K562 (cell line): ENCODE measurements around the gene CPSF4L. TPM values are rescaled to one million over a fixed set of nuclear protein-coding genes. Genes with fewer than 3 reads are reported as not detected.

ENCODE experiments used
- CBFB ChIP-seq: sonication (generic); formaldehyde crosslinking; IDR thresholded peaks from 2 replicates; pipeline ENCODE4 v1.4.0; 2020; ENCODE audit warnings: mild to moderate bottlenecking, missing genetic modification reagents
- DIDO1 ChIP-seq: fragments of 450-650 bp; IDR thresholded peaks from 2 replicates; pipeline ENCODE4 v1.6.1; 2016; ENCODE audit warnings: low read depth, missing biosample characterization, missing genetic modification characterization
- DMBX1 ChIP-seq: fragments of 250-450 bp; sonication (Bioruptor Pico); IDR thresholded peaks from 2 replicates; pipeline ENCODE4 v1.8.0; 2022; ENCODE audit warnings: inconsistent platforms, mild to moderate bottlenecking, moderate library complexity, borderline replicate concordance
- ERF ChIP-seq: fragments of 450-650 bp; formaldehyde crosslinking; IDR thresholded peaks from 2 replicates; pipeline ENCODE4 v1.4.0; 2020; ENCODE audit warnings: mild to moderate bottlenecking, mixed read lengths
- FOXM1 ChIP-seq, 2 experiments: fragments of 450-650 bp in 1 of 2; sonication (generic) in 1 of 2; formaldehyde crosslinking in 1 of 2; IDR thresholded peaks; 2 replicates each; pipeline versions ENCODE4 v1.6.1 to v1.9.0; 2017 to 2022; ENCODE audit warnings: low read depth in 2 of 2, mild to moderate bottlenecking in 2 of 2, missing genetic modification reagents in 1 of 2, moderate library complexity in 1 of 2
- HNRNPLL ChIP-seq: fragments of 200-400 bp; formaldehyde crosslinking; IDR thresholded peaks from 2 replicates; pipeline ENCODE4 v1.6.1; 2017; ENCODE audit warnings: low read length, low read depth, mild to moderate bottlenecking; ENCODE audit not compliant: poor library complexity, severe bottlenecking
- HNRNPUL1 ChIP-seq: fragments of 200-400 bp; formaldehyde crosslinking; IDR thresholded peaks from 2 replicates; pipeline ENCODE4 v1.6.1; 2017; ENCODE audit warnings: low read length
- KLF10 ChIP-seq: fragments of 250-450 bp; sonication (Bioruptor Pico); IDR thresholded peaks from 2 replicates; pipeline ENCODE4 v1.6.1; 2021; ENCODE audit warnings: matching md5 sums
- L3MBTL2 ChIP-seq: fragments of 450-650 bp; IDR thresholded peaks from 2 replicates; pipeline ENCODE4 v1.6.1; 2016; ENCODE audit warnings: mild to moderate bottlenecking, moderate library complexity
- LARP7 ChIP-seq: fragments of 450-650 bp; IDR thresholded peaks from 2 replicates; pipeline ENCODE4 v1.6.1; 2016
- MXI1 ChIP-seq: IDR thresholded peaks from 2 replicates; pipeline ENCODE4 v1.6.1; 2011; ENCODE audit warnings: low read depth, mild to moderate bottlenecking, improper control_type of control experiment, low read length
- NFYB ChIP-seq: IDR thresholded peaks from 2 replicates; pipeline ENCODE4 v1.6.1; 2011; ENCODE audit warnings: mild to moderate bottlenecking, moderate library complexity; ENCODE audit not compliant: insufficient read length; ENCODE audit errors: extremely low read depth
- NR1H2 ChIP-seq: sonication (generic); formaldehyde crosslinking; IDR thresholded peaks from 2 replicates; pipeline ENCODE4 v1.4.0; 2020; ENCODE audit warnings: mild to moderate bottlenecking, missing genetic modification reagents
- POU5F1 ChIP-seq: fragments of 150-350 bp; IDR thresholded peaks from 2 replicates; pipeline ENCODE4 v1.6.1; 2014; ENCODE audit warnings: borderline replicate concordance, low read length, low read depth, mild to moderate bottlenecking; ENCODE audit not compliant: partially characterized antibody
- PTTG1 ChIP-seq: fragments of 450-650 bp; IDR thresholded peaks from 2 replicates; pipeline ENCODE4 v1.6.1; 2016; ENCODE audit warnings: low read depth, mild to moderate bottlenecking, missing genetic modification characterization, missing compliant biosample characterization
- RBM25 ChIP-seq: fragments of 200-400 bp; formaldehyde crosslinking; IDR thresholded peaks from 2 replicates; pipeline ENCODE4 v1.6.1; 2018; ENCODE audit warnings: low read length, low read depth, moderate library complexity; ENCODE audit not compliant: severe bottlenecking
- SAP30 ChIP-seq: fragments of 200-600 bp; sonication (generic); IDR thresholded peaks from 2 replicates; pipeline ENCODE4 v1.6.1; 2012; ENCODE audit warnings: borderline replicate concordance, low read depth, mild to moderate bottlenecking, moderate library complexity, low read length, control low read depth, inconsistent platforms; ENCODE audit not compliant: insufficient read depth, poor library complexity, severe bottlenecking
- XRCC4 ChIP-seq: IDR thresholded peaks from one replicate; pipeline ENCODE4 v1.6.1; 2011; ENCODE audit not compliant: insufficient read depth, insufficient read length; ENCODE audit errors: extremely low read depth
- YBX1 ChIP-seq: fragments of 450-650 bp; IDR thresholded peaks from 2 replicates; pipeline ENCODE4 v1.7.1; 2016; ENCODE audit warnings: mild to moderate bottlenecking
- ZKSCAN1 ChIP-seq: fragments of 150-350 bp; IDR thresholded peaks from 2 replicates; pipeline ENCODE4 v1.6.1; 2016; ENCODE audit warnings: low read depth, low read length
- ZNF165 ChIP-seq: fragments of 250-450 bp; sonication (Bioruptor Pico); IDR thresholded peaks from 2 replicates; pipeline ENCODE4 v1.4.0; 2020; ENCODE audit warnings: borderline replicate concordance
- ZNF175 ChIP-seq: fragments of 200-800 bp; sonication (Bioruptor generic); IDR thresholded peaks from 2 replicates; pipeline ENCODE4 v1.6.1; 2016; ENCODE audit warnings: low read depth, mild to moderate bottlenecking, missing genetic modification characterization, missing compliant biosample characterization
- ZNF561 ChIP-seq: fragments of 450-650 bp; formaldehyde crosslinking; conservative IDR thresholded peaks from 2 replicates; pipeline ENCODE4 v1.4.0; 2020; ENCODE audit warnings: mild to moderate bottlenecking, moderate library complexity
- polyA plus RNA-seq, 8 experiments: library from polyadenylated mRNA; depleted of rRNA in 4 of 8; stranded (reverse) in 5 of 8; unstranded in 3 of 8; fragments of >200 nt; fragmentation: Nextera tagmentation in 2 of 8; fragmentation: Illumina TruSeq in 1 of 8; extraction: Ambion mirVana in 2 of 8; extraction: Trizol in 1 of 8; gene quantifications; 2 replicates each; pipeline versions ENCODE4 v1.2.1 to v1.2.3, GENCODE V29; 2011 to 2014; ENCODE audit warnings: inconsistent platforms in 1 of 8, missing spikeins in 1 of 8
- total RNA-seq, 7 experiments: library from RNA; depleted of rRNA in 6 of 7; stranded (reverse); fragments of >200 nt in 6 of 7; fragmentation: Illumina TruSeq in 2 of 7; extraction: Trizol in 2 of 7; gene quantifications; 2 replicates each; pipeline versions ENCODE4 v1.2.1 to v1.2.3, GENCODE V29; 2011 to 2021; ENCODE audit warnings: low replicate concordance in 1 of 7
- TF ChIP-seq, protein P1 (sequence below): sonication (generic); formaldehyde crosslinking; IDR thresholded peaks from 2 replicates; pipeline ENCODE4 v1.8.1; 2023; ENCODE audit warnings: mild to moderate bottlenecking, missing genetic modification reagents, moderate library complexity
- TF ChIP-seq, protein P2 (sequence below): sonication (generic); formaldehyde crosslinking; IDR thresholded peaks from 2 replicates; pipeline ENCODE4 v1.9.0; 2022; ENCODE audit warnings: mild to moderate bottlenecking, missing genetic modification reagents
- TF ChIP-seq, protein P3 (sequence below): sonication (generic); formaldehyde crosslinking; IDR thresholded peaks from 2 replicates; pipeline ENCODE4 v1.8.0; 2022; ENCODE audit warnings: missing genetic modification reagents, mild to moderate bottlenecking, borderline replicate concordance

CPSF4L gene
- total and polyA plus RNA-seq, 9 of the 15 experiments (the other 6 are each of a cell fraction or from before 2014, with no cell fraction given): not detected

DNA sequence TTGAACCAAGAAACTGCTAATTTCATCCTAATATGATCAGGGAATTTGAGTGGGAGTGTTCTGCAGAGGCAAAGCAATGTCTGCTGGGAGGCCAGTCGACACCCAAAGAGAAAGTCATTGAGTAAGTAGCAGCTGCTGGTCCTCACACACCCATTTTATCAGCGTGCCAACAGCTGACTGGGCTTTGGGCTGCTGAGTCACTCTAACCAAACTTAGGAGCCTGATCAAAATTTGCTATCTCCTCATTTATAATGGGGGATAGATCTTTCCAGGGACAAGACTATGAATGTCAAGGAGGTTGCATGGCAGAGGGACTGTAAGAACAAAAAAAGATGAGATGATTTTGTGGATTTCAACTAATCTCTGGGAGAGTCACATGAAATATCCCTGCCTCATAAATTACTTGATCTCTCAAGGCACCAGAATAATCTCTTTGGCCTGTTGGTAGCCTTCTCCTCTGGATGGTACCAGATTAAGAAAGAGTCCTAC lies 32.9 kb downstream of the CPSF4L start (continued):
- TF ChIP-seq ZNF175 (CRISPR knock-in tag) (no peak), RBM25 (no peak), ZNF165 (CRISPR knock-in tag) (no peak), YBX1 (no peak), FOXM1 (IDR thresholded peaks at IDR 0.05; ENCODE audit: low read depth) (no peak), FOXM1 (CRISPR knock-in tag; IDR thresholded peaks at IDR 0.05; ENCODE audit: low read depth) (no peak), MXI1 (0 out of 2 replicates have a peak, but pooled peaks have one; percentile 28), NR1H2 (CRISPR knock-in tag) (no peak), L3MBTL2 (peak; percentile 56), LARP7 (no peak), POU5F1 (no peak), PTTG1 (tag) (no peak), XRCC4 (no peak), ERF (CRISPR knock-in tag) (no peak), DIDO1 (tag) (no peak), ZKSCAN1 (peak; percentile 59; the same call in 1 of the 2 replicates), ZNF561 (CRISPR knock-in tag) (no peak), KLF10 (no peak), CBFB (CRISPR knock-in tag) (no peak), NFYB (no peak), HNRNPLL (no peak), SAP30 (peak; percentile 68), DMBX1 (no peak; the same call in 1 of the 2 replicates), HNRNPUL1 (no peak)
- TF ChIP-seq, protein P1, sequence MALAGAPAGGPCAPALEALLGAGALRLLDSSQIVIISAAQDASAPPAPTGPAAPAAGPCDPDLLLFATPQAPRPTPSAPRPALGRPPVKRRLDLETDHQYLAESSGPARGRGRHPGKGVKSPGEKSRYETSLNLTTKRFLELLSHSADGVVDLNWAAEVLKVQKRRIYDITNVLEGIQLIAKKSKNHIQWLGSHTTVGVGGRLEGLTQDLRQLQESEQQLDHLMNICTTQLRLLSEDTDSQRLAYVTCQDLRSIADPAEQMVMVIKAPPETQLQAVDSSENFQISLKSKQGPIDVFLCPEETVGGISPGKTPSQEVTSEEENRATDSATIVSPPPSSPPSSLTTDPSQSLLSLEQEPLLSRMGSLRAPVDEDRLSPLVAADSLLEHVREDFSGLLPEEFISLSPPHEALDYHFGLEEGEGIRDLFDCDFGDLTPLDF (CRISPR knock-in tag): no peak
- TF ChIP-seq, protein P2, sequence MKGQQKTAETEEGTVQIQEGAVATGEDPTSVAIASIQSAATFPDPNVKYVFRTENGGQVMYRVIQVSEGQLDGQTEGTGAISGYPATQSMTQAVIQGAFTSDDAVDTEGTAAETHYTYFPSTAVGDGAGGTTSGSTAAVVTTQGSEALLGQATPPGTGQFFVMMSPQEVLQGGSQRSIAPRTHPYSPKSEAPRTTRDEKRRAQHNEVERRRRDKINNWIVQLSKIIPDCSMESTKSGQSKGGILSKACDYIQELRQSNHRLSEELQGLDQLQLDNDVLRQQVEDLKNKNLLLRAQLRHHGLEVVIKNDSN (CRISPR knock-in tag): no peak
- TF ChIP-seq, protein P3, sequence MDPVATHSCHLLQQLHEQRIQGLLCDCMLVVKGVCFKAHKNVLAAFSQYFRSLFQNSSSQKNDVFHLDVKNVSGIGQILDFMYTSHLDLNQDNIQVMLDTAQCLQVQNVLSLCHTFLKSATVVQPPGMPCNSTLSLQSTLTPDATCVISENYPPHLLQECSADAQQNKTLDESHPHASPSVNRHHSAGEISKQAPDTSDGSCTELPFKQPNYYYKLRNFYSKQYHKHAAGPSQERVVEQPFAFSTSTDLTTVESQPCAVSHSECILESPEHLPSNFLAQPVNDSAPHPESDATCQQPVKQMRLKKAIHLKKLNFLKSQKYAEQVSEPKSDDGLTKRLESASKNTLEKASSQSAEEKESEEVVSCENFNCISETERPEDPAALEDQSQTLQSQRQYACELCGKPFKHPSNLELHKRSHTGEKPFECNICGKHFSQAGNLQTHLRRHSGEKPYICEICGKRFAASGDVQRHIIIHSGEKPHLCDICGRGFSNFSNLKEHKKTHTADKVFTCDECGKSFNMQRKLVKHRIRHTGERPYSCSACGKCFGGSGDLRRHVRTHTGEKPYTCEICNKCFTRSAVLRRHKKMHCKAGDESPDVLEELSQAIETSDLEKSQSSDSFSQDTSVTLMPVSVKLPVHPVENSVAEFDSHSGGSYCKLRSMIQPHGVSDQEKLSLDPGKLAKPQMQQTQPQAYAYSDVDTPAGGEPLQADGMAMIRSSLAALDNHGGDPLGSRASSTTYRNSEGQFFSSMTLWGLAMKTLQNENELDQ (CRISPR knock-in tag): no peak
